Stimulated activated CD8-positive, alpha-beta memory T cell treated with anti-CD3 and anti-CD28 coated beads, Interleukin-12 subunit alpha, Interleukin-12 subunit beta, amount 100 ng/mL, for 4 hours (primary cell): ENCODE results near the gene TRPM4.
"Not testable (repeated sequence)": the region's sequence is repeated elsewhere in the genome, so short reads cannot be mapped to it uniquely, and the experiment has no call there.

Experiments used
- DNase-seq: peaks from one replicate; pipeline ENCODE4 v3.0.0-alpha.2; 2020; ENCODE audit warnings: low read depth

The TRPM4 gene

GRCh38 chr19:49151267-49152118 is 6.1 kb upstream of the TRPM4 start:
- no peak for DNase-seq

- DNase-seq: no peak
These were observed 5.5 kb upstream of the TRPM4 start for GRCh38 chr19:49152119-49152550.

GRCh38 chr19:49153167-49153809 is 4.3 kb upstream of the TRPM4 start:
- DNase-seq: no peak

GRCh38 chr19:49154279-49154678 is 3.3 kb upstream of the TRPM4 start:
- DNase-seq: no peak

GRCh38 chr19:49155005-49155819 is 2.4 kb upstream of the TRPM4 start, which contains the start of gene HRC:
HRC (minus strand) TSS chr19:49155396; CDS start chr19:49155237, 159 bp downstream.
- no peak for DNase-seq

- no peak for DNase-seq
These were observed 1.7 kb upstream of the TRPM4 start for GRCh38 chr19:49155820-49156346.

- DNase-seq: no peak
These were observed 3.0 kb downstream of the TRPM4 start for GRCh38 chr19:49160450-49161189.

- DNase-seq: no peak
These were observed 4.4 kb downstream of the TRPM4 start for GRCh38 chr19:49161987-49162386.

GRCh38 chr19:49165111-49165750 is 7.6 kb downstream of the TRPM4 start:
- DNase-seq: no peak

GRCh38 chr19:49165865-49166301 is 8.3 kb downstream of the TRPM4 start:
- DNase-seq: no peak

- no peak for DNase-seq
These were observed 10.3 kb downstream of the TRPM4 start for GRCh38 chr19:49167857-49168409.

GRCh38 chr19:49168421-49168820 is 10.8 kb downstream of the TRPM4 start:
- no peak for DNase-seq

- DNase-seq: no peak
These were observed 15.6 kb downstream of the TRPM4 start for GRCh38 chr19:49173198-49173597.

GRCh38 chr19:49180659-49181058 is 23.1 kb downstream of the TRPM4 start:
- no peak for DNase-seq

- DNase-seq: not testable (repeated sequence)
These were observed 24.6 kb downstream of the TRPM4 start for GRCh38 chr19:49182010-49182847.

- no peak for DNase-seq
These were observed 25.3 kb downstream of the TRPM4 start for GRCh38 chr19:49182848-49183375.

- no peak for DNase-seq
These were observed 28.5 kb downstream of the TRPM4 start for GRCh38 chr19:49186108-49186507.

- DNase-seq: no peak
These were observed 31.1 kb downstream of the TRPM4 start for GRCh38 chr19:49188626-49189200.

GRCh38 chr19:49189259-49189658 is 31.7 kb downstream of the TRPM4 start:
- no peak for DNase-seq
